ENCODE data around the gene HMGA1. TPM values are rescaled to one million over a fixed set of nuclear protein-coding genes. Genes with fewer than 3 reads are reported as not detected.
"Not testable (repeated sequence)": the region's sequence is repeated elsewhere in the genome, so short reads cannot be mapped to it uniquely, and the experiment has no call there.

Gene HMGA1
- total RNA-seq, 1 experiment from 2014 or later: 337 TPM

DNA sequence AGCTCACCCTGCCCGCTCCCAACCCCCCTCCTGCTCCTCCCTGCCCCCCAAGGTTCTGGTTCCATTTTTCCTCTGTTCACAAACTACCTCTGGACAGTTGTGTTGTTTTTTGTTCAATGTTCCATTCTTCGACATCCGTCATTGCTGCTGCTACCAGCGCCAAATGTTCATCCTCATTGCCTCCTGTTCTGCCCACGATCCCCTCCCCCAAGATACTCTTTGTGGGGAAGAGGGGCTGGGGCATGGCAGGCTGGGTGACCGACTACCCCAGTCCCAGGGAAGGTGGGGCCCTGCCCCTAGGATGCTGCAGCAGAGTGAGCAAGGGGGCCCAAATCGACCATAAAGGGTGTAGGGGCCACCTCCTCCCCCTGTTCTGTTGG, 9.1 kb downstream of the HMGA1 start:
- not testable (repeated sequence) for H3K9me3 ChIP-seq (ENCODE audit: low read length); H3K9ac ChIP-seq (ENCODE audit: low read length); H2AFZ ChIP-seq (ENCODE audit: low read length); H3K4me2 ChIP-seq (ENCODE audit: low read depth, low read length, poor library complexity, severe bottlenecking); H3K79me2 ChIP-seq (ENCODE audit: low read length); H3K27me3 ChIP-seq (ENCODE audit: low read length); H3K9me2 ChIP-seq (replicated peaks; ENCODE audit: insufficient read depth, low read length); DNase-seq; H3K4me3 ChIP-seq (ENCODE audit: low read length); H3K27ac ChIP-seq (ENCODE audit: low read length)
- Histone ChIP-seq H4K20me1 (ENCODE audit: insufficient read depth, low read depth, low read length) (peaks cover 22% of the 10 kb centered on the region), H3K36me3 (ENCODE audit: insufficient read depth, low read length) (peaks cover 22% of the 10 kb centered on the region; the same call in 1 of the 2 replicates), H3K4me1 (ENCODE audit: low read length) (peaks cover 31% of the 10 kb centered on the region)

DNA sequence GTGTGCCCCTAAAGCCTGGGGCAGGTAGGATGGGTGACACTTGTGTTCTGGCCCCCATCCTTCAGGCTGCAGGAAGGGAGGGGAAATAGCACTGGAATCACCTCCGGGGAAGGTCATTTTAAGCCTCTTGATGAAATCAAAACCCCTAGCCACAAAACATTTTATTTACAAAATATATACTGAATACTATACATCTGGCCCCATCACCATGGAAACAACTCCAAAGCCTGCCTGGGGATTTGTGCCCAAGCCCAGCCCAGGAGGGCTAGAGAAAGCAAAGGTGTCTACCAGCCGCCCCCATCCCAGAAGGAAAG, 9.5 kb downstream of the HMGA1 start:
- Histone ChIP-seq H3K9me3 (ENCODE audit: low read length) (no peaks in the 10 kb centered on the region), H3K4me2 (ENCODE audit: low read depth, low read length, poor library complexity, severe bottlenecking) (no peak overlapping the region), H4K20me1 (ENCODE audit: insufficient read depth, low read depth, low read length) (peaks cover 20% of the 10 kb centered on the region), H3K27me3 (ENCODE audit: low read length) (no peaks in the 10 kb centered on the region), H2AFZ (ENCODE audit: low read length) (no peak overlapping the region), H3K9ac (ENCODE audit: low read length) (no peak overlapping the region), H3K79me2 (ENCODE audit: low read length) (no peaks in the 10 kb centered on the region), H3K4me1 (ENCODE audit: low read length) (peaks cover 30% of the 10 kb centered on the region), H3K36me3 (ENCODE audit: insufficient read depth, low read length) (peaks cover 18% of the 10 kb centered on the region; the same call in 1 of the 2 replicates), H3K4me3 (ENCODE audit: low read length) (no peak overlapping the region), H3K27ac (ENCODE audit: low read length) (peak overlapping the region; percentile 12), H3K9me2 (replicated peaks; ENCODE audit: insufficient read depth, low read length) (no peaks in the 10 kb centered on the region)
- no peak for DNase-seq

DNA sequence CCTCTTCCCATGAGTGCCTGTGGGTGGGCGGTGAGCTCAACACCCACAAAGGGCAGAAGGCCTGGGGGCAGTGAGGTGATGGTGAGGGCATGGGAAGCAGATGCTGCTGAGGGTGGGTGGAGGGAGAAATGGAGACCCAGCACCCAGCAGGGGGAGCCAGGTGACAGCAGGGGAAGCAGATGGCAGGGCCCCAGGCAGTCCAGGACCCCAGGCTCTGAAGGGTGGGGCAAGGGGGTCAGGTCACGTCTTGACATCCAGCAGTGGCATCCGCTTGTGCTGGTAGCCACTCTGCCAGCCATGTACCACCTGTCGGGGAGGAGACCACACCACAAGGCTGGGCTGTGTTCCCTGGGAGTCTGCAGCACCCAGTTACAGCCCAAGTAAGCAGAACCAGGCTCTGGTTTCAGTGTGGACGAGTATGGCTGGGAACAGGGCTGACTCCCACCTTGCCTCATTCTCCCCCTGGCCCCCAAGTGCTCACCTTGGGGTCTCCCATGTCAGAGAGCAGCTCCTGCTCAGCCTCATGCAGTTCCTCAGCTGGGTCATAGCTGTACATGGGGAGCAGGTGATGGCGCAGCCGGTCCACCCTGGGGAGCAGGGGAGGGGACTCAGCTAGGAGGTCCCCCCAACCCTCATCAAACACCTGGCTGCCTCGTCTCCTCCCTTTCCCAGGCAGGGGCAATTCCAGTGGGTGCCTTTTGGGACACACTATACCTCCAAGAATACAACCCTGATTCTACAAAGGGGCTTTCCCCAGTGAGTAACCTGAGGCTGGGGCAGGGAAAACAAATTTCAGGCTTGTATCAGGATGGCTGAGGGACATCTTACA, 10.1 kb downstream of the HMGA1 start:
- Histone ChIP-seq H3K27me3 (ENCODE audit: low read length) (no peaks in the 10 kb centered on the region), H3K9me2 (replicated peaks; ENCODE audit: insufficient read depth, low read length) (no peaks in the 10 kb centered on the region), H3K9me3 (ENCODE audit: low read length) (no peaks in the 10 kb centered on the region), H3K4me3 (ENCODE audit: low read length) (no peak overlapping the region), H3K9ac (ENCODE audit: low read length) (no peak overlapping the region), H3K27ac (ENCODE audit: low read length) (peak overlapping the region; percentile 12), H3K4me2 (ENCODE audit: low read depth, low read length, poor library complexity, severe bottlenecking) (no peak overlapping the region), H3K36me3 (ENCODE audit: insufficient read depth, low read length) (peaks cover 12% of the 10 kb centered on the region; the same call in 1 of the 2 replicates), H3K4me1 (ENCODE audit: low read length) (peaks cover 25% of the 10 kb centered on the region), H3K79me2 (ENCODE audit: low read length) (no peaks in the 10 kb centered on the region), H4K20me1 (ENCODE audit: insufficient read depth, low read depth, low read length) (peaks cover 15% of the 10 kb centered on the region; the same call in 1 of the 2 replicates), H2AFZ (ENCODE audit: low read length) (no peak overlapping the region)
- peak; percentile 90 for DNase-seq

GRCh38 chr6:34247481-34248197, 11.0 kb downstream of the HMGA1 start:
- peak overlapping the region; percentile 88 for H3K4me3 ChIP-seq (ENCODE audit: low read length)

DNA sequence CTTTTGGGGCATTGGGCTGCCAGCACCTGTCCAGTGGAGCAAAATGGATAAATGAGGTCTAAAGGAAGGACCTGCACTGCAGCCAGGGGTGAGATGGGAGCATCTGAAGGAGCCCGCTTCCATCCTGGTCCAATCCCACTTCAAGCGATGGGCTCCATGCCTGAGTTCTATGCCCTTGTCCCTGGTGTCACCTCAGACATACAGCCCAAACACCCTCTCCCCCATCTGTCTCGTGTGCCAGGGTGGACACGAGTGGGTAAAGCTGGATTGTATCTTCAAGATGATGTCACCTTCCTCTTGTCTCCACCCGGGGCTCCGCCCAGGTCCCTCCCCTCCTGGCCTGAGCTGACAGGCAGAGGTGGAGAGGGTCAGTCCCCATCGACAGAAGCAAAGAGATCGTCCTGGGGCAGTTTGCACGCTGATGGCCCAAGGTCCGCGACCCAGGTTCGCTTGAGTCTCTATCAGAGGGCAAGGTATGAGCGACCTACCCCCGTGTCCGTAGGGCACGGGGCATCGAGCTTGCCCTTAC, 11.6 kb downstream of the HMGA1 start:
- no peaks in the 10 kb centered on the region for H3K9me2 ChIP-seq (replicated peaks; ENCODE audit: insufficient read depth, low read length)
- H3K9me3 ChIP-seq (ENCODE audit: low read length): no peaks in the 10 kb centered on the region
- H3K27ac ChIP-seq (ENCODE audit: low read length): peak overlapping the region; percentile 65
- peak overlapping the region; percentile 87 for H3K4me2 ChIP-seq (ENCODE audit: low read depth, low read length, poor library complexity, severe bottlenecking)
- no peaks in the 10 kb centered on the region for H3K79me2 ChIP-seq (ENCODE audit: low read length)
- H3K9ac ChIP-seq (ENCODE audit: low read length): peak overlapping the region; percentile 90
- 0 out of 2 replicates have a peak, but pooled peaks cover 3% of the 10 kb centered on the region for H3K36me3 ChIP-seq (ENCODE audit: insufficient read depth, low read length)
- H4K20me1 ChIP-seq (ENCODE audit: insufficient read depth, low read depth, low read length): peaks cover 6% of the 10 kb centered on the region; the same call in 1 of the 2 replicates
- DNase-seq: peak; percentile 75
- peak overlapping the region; percentile 12; the same call in 1 of the 2 replicates for H2AFZ ChIP-seq (ENCODE audit: low read length)
- peaks cover 30% of the 10 kb centered on the region for H3K4me1 ChIP-seq (ENCODE audit: low read length)
- no peaks in the 10 kb centered on the region for H3K27me3 ChIP-seq (ENCODE audit: low read length)
- peak overlapping the region; percentile 88 for H3K4me3 ChIP-seq (ENCODE audit: low read length)

More at GRCh38 chr6:34247481-34248197, 11.0 kb downstream of the HMGA1 start:
- Histone ChIP-seq H3K9me3 (ENCODE audit: low read length) (no peaks in the 10 kb centered on the region), H3K27me3 (ENCODE audit: low read length) (no peaks in the 10 kb centered on the region), H2AFZ (ENCODE audit: low read length) (no peak overlapping the region), H3K36me3 (ENCODE audit: insufficient read depth, low read length) (peaks cover 5% of the 10 kb centered on the region; the same call in 1 of the 2 replicates), H3K79me2 (ENCODE audit: low read length) (no peaks in the 10 kb centered on the region), H3K9ac (ENCODE audit: low read length) (peak overlapping the region; percentile 90), H3K4me2 (ENCODE audit: low read depth, low read length, poor library complexity, severe bottlenecking) (peak overlapping the region; percentile 87), H3K4me1 (ENCODE audit: low read length) (peaks cover 27% of the 10 kb centered on the region), H4K20me1 (ENCODE audit: insufficient read depth, low read depth, low read length) (peaks cover 6% of the 10 kb centered on the region; the same call in 1 of the 2 replicates), H3K27ac (ENCODE audit: low read length) (peak overlapping the region; percentile 26; the same call in 1 of the 2 replicates), H3K9me2 (replicated peaks; ENCODE audit: insufficient read depth, low read length) (no peaks in the 10 kb centered on the region)
- peak; percentile 62 for DNase-seq

DNA sequence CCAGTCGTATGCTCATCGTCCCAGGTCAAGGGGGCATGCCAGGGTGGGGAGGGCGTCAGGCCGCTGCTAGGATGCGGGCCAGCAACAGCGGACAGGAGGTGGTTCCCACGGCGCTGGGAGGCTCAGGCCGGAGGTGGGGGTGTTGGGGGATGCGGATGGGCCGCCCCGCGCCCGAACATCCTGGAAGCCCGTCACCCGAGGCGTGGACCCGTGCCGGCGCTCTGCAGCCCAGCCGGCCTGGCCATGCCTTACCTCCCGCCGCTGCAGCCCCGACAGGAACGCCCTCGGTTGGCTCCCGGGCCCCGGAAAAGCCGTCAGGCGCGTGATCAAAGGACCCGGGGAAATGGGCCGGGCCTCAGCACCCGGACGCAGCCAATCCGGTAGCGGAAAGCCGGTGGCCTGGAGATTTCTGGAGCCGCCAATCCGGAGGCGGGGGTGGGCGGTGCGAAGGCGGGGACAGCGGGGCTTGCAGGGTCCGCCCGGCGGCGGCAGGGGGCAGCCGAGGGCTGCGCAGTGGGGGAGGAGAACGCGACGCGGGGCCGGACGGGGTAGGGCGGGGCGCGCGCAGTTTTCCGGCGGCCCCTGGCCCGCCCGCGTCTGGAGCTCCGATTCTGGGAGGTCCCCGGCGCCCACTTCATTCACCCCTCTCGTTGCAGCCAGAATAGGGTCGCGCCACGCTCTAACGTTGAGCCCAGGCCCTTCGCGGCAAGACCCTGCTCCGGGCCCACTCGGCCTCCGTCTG, 12.2 kb downstream of the HMGA1 start, which contains the start of gene SMIM29:
TSS of gene SMIM29 (minus strand) at position 280 of the 742 bp plus-strand sequence. CDS start 1,215 bp downstream, outside the sequence.
- H4K20me1 ChIP-seq (ENCODE audit: insufficient read depth, low read depth, low read length): peaks cover 6% of the 10 kb centered on the region; the same call in 1 of the 2 replicates
- peak within 1 kb of the TSS; percentile 94 for H2AFZ ChIP-seq (ENCODE audit: low read length)
- H3K27ac ChIP-seq (ENCODE audit: low read length): peak within 1 kb of the TSS; percentile 65
- no peaks in the 10 kb centered on the region for H3K9me2 ChIP-seq (replicated peaks; ENCODE audit: insufficient read depth, low read length)
- H3K36me3 ChIP-seq (ENCODE audit: insufficient read depth, low read length): no peaks in the 10 kb centered on the region
- peak within 1 kb of the TSS; percentile 88 for H3K4me3 ChIP-seq (ENCODE audit: low read length)
- DNase-seq: peak; percentile 98
- H3K9me3 ChIP-seq (ENCODE audit: low read length): no peaks in the 10 kb centered on the region
- H3K4me2 ChIP-seq (ENCODE audit: low read depth, low read length, poor library complexity, severe bottlenecking): peak within 1 kb of the TSS; percentile 87
- H3K9ac ChIP-seq (ENCODE audit: low read length): peak within 1 kb of the TSS; percentile 90
- peaks cover 27% of the 10 kb centered on the region for H3K4me1 ChIP-seq (ENCODE audit: low read length)
- no peaks in the 10 kb centered on the region for H3K27me3 ChIP-seq (ENCODE audit: low read length)
- H3K79me2 ChIP-seq (ENCODE audit: low read length): no peaks in the 10 kb centered on the region

DNA sequence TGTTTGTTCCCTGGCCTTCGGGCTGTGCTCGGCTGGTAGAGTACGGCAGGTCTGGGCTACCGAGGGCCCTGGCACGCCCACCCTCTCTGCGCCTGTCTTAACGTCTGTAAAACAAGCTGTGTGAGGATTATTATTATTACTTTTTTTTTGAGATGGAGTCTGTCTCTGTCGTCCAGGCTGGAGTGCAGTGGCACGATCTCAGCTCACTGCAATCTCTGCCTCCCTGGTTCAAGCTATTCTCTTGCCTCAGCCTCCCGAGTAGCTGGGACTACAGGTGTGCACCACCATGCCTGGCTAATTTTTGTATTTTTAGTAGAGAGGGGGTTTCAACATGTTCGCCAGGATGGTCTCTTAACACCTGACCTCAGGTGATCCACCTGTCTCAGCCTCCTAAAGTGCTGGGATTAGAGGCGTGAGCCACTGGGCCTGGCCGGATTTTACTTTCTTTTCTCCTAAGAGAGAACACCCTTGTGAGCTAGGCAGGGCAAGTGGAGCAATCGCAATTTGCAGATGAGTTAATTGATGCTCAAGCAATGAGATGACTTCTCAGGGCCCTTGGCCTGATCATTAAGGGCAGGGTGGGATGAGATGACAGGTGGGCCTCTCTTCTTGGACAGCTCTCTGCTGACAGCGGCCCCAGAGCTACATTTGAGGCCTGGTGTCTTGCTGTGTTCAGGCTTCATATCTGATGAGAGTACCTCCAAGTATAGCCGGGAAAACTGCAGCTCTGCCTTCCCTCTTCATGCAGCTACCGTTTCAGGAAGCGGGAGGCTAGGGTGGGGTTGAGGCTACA, 13.0 kb downstream of the HMGA1 start:
- no peak for DNase-seq
- no peaks in the 10 kb centered on the region for H3K9me3 ChIP-seq (ENCODE audit: low read length)
- H3K4me2 ChIP-seq (ENCODE audit: low read depth, low read length, poor library complexity, severe bottlenecking): peak overlapping the region; percentile 87
- peak overlapping the region; percentile 81 for H3K9ac ChIP-seq (ENCODE audit: low read length)
- H3K36me3 ChIP-seq (ENCODE audit: insufficient read depth, low read length): no peaks in the 10 kb centered on the region
- peak overlapping the region; percentile 94 for H2AFZ ChIP-seq (ENCODE audit: low read length)
- H3K79me2 ChIP-seq (ENCODE audit: low read length): no peaks in the 10 kb centered on the region
- peaks cover 6% of the 10 kb centered on the region; the same call in 1 of the 2 replicates for H4K20me1 ChIP-seq (ENCODE audit: insufficient read depth, low read depth, low read length)
- no peak overlapping the region; the same call in 1 of the 2 replicates for H3K27ac ChIP-seq (ENCODE audit: low read length)
- H3K4me3 ChIP-seq (ENCODE audit: low read length): peak overlapping the region; percentile 88
- no peaks in the 10 kb centered on the region for H3K9me2 ChIP-seq (replicated peaks; ENCODE audit: insufficient read depth, low read length)
- no peaks in the 10 kb centered on the region for H3K27me3 ChIP-seq (ENCODE audit: low read length)
- peaks cover 27% of the 10 kb centered on the region for H3K4me1 ChIP-seq (ENCODE audit: low read length)

Measured in Karpas-422 (cell line).